CD4-positive, alpha-beta T cell treated with Interferon alpha-2 for 1 hour (primary cell): ENCODE measurements around the gene PEPD.

Experiments
- DNase-seq, 2 donors: peaks; one replicate each; pipeline ENCODE4 v3.0.0-alpha.2; 2020 to 2022

The PEPD gene

GRCh38 chr19:33377586-33378475, 143.8 kb downstream of the PEPD start:
- no peak for DNase-seq

GRCh38 chr19:33376941-33377557, 144.5 kb downstream of the PEPD start:
- DNase-seq: no peak

- no peak for DNase-seq
Measured at GRCh38 chr19:33376423-33376822, 145.2 kb downstream of the PEPD start.

GRCh38 chr19:33375837-33376159, 145.8 kb downstream of the PEPD start:
- no peak for DNase-seq

GRCh38 chr19:33375156-33375836, 146.3 kb downstream of the PEPD start:
- DNase-seq: no peak

- peak in 1 of 2 donors; percentile 5 for DNase-seq
Measured at GRCh38 chr19:33374236-33374714, 147.3 kb downstream of the PEPD start.

GRCh38 chr19:33373453-33374235, 147.9 kb downstream of the PEPD start, which contains the start of gene CEBPG:
TSS of gene CEBPG (plus strand) at chr19:33373709. CDS start at chr19:33379240, 5,531 bp downstream.
- DNase-seq: peak; percentile 90 to 96

GRCh38 chr19:33370783-33371182, 150.8 kb downstream of the PEPD start:
- no peak for DNase-seq

- no peak for DNase-seq
Measured at GRCh38 chr19:33368074-33368864, 153.3 kb downstream of the PEPD start.

- no peak for DNase-seq
Measured at GRCh38 chr19:33366897-33367296, 154.7 kb downstream of the PEPD start.

GRCh38 chr19:33366127-33366526, 155.5 kb downstream of the PEPD start:
- DNase-seq: no peak

- DNase-seq: no peak
Measured at GRCh38 chr19:33365691-33366090, 155.9 kb downstream of the PEPD start.

- DNase-seq: no peak
Measured at GRCh38 chr19:33363476-33363875, 158.1 kb downstream of the PEPD start.

- no peak for DNase-seq
Measured at GRCh38 chr19:33362508-33363228, 158.9 kb downstream of the PEPD start.

- no peak for DNase-seq
Measured at GRCh38 chr19:33359581-33359980, 162.0 kb downstream of the PEPD start.

GRCh38 chr19:33358408-33358807, 163.2 kb downstream of the PEPD start:
- no peak for DNase-seq

- no peak for DNase-seq
Measured at GRCh38 chr19:33357556-33357955, 164.0 kb downstream of the PEPD start.

GRCh38 chr19:33355535-33355934, 166.1 kb downstream of the PEPD start:
- DNase-seq: no peak

GRCh38 chr19:33350538-33351309, 170.9 kb downstream of the PEPD start:
- DNase-seq: no peak
